Astrocyte (in vitro differentiated cells and primary cell): Measurements from ENCODE around the gene SLC10A4.

Experiments used
- EZH2 ChIP-seq: IDR thresholded peaks from 2 replicates; pipeline ENCODE4 v1.6.1; 2012; ENCODE audit warnings: mild to moderate bottlenecking, low read length, inconsistent platforms; ENCODE audit not compliant: insufficient read depth
- TF ChIP-seq, protein P1 (sequence below): IDR thresholded peaks from 2 replicates; pipeline ENCODE4 v1.5.1; 2011; ENCODE audit warnings: low read depth, mild to moderate bottlenecking, inconsistent platforms, low read length, moderate library complexity; ENCODE audit not compliant: insufficient read depth

DNA sequence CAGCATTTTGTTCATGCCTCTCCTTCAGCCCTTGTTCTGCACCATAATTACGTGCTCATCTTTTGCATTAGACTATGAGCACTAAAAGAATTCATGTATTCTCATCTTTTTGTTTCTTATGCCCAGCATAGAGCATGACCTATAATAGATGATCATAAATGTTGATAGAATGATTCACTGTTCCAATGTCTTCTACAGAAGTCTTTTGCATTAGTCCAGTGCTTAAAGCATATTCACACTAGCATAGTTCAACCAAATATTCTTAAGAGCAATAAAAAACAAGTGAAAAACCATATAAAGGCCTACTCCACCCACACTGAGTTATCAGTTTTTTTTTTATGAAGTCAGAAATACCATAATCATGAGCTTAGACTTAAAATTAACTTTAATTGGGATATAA, 36.5 kb upstream of the SLC10A4 start:
- TF ChIP-seq, protein P1, sequence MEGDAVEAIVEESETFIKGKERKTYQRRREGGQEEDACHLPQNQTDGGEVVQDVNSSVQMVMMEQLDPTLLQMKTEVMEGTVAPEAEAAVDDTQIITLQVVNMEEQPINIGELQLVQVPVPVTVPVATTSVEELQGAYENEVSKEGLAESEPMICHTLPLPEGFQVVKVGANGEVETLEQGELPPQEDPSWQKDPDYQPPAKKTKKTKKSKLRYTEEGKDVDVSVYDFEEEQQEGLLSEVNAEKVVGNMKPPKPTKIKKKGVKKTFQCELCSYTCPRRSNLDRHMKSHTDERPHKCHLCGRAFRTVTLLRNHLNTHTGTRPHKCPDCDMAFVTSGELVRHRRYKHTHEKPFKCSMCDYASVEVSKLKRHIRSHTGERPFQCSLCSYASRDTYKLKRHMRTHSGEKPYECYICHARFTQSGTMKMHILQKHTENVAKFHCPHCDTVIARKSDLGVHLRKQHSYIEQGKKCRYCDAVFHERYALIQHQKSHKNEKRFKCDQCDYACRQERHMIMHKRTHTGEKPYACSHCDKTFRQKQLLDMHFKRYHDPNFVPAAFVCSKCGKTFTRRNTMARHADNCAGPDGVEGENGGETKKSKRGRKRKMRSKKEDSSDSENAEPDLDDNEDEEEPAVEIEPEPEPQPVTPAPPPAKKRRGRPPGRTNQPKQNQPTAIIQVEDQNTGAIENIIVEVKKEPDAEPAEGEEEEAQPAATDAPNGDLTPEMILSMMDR = no peak
- no peak for TF ChIP-seq EZH2
